ENCODE data around the gene MAPK11.

- TF ChIP-seq POLR2A (IDR thresholded peaks at IDR 0.05; ENCODE audit: low read length) (no peak), GATA1 (IDR thresholded peaks at IDR 0.05; ENCODE audit: low read depth, low read length) (no peak)
These were observed 51.0 kb downstream of the MAPK11 start for GRCh38 chr22:50218996-50219727.
